ENCODE measurements around the gene FOSL1. TPM values are rescaled to one million over a fixed set of nuclear protein-coding genes. Genes with fewer than 3 reads are reported as not detected.
"Not testable (repeated sequence)": the region's sequence is repeated elsewhere in the genome, so short reads cannot be mapped to it uniquely, and the experiment has no call there.

FOSL1 gene
- total RNA-seq, 4 donors from 2014 or later: 2.9 to 3.9 TPM; not detected in 2

DNA sequence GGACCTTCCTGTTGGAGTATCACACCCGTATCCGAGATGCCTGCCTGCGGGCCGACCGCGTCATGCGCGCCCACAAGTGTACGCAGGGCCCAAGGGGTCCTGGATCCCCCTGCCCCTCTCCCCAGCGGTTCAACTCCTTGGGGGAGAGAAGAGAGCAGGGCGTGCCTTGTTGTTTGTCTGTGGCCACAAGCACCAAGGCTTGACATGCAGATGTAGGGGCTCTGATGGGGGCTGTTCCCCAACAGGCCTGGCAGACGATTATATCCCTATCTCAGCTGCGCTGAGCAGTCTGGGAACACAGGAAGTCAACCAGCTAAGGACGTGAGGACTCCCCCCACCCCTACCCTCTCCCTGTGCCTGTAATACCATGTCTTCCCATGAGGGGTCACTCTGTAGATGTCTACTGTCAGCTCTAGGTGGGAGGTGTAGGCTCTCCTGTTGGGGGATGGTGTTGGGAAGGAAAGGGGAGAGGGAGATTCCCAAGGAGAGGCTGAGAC, 49.1 kb downstream of the FOSL1 start:
- TF ChIP-seq, protein P1, sequence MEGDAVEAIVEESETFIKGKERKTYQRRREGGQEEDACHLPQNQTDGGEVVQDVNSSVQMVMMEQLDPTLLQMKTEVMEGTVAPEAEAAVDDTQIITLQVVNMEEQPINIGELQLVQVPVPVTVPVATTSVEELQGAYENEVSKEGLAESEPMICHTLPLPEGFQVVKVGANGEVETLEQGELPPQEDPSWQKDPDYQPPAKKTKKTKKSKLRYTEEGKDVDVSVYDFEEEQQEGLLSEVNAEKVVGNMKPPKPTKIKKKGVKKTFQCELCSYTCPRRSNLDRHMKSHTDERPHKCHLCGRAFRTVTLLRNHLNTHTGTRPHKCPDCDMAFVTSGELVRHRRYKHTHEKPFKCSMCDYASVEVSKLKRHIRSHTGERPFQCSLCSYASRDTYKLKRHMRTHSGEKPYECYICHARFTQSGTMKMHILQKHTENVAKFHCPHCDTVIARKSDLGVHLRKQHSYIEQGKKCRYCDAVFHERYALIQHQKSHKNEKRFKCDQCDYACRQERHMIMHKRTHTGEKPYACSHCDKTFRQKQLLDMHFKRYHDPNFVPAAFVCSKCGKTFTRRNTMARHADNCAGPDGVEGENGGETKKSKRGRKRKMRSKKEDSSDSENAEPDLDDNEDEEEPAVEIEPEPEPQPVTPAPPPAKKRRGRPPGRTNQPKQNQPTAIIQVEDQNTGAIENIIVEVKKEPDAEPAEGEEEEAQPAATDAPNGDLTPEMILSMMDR (IDR thresholded peaks at IDR 0.05): no peak
- TF ChIP-seq POLR2A (IDR thresholded peaks at IDR 0.05): no peak
- DNase-seq: no peak
- Histone ChIP-seq H3K9me3 (no peaks in the 10 kb centered on the region), H3K27ac (no peak overlapping the region), H3K27me3 (no peaks in the 10 kb centered on the region), H3K4me3 (no peak overlapping the region), H3K4me1 (no peaks in the 10 kb centered on the region), H3K36me3 (no peaks in the 10 kb centered on the region)
- intact Hi-C loops (cut with DNase I; ENCODE audit: low total_unique reads): no loop called here

GRCh38 chr11:65850217-65851082, 49.7 kb downstream of the FOSL1 start:
- H3K27me3 ChIP-seq: no peaks in the 10 kb centered on the region
- H3K4me1 ChIP-seq: no peaks in the 10 kb centered on the region
- TF ChIP-seq, protein P1 (IDR thresholded peaks at IDR 0.05): no peak
- no peak for TF ChIP-seq POLR2A (IDR thresholded peaks at IDR 0.05)
- no peak for DNase-seq
- H3K4me3 ChIP-seq: no peak overlapping the region
- H3K9me3 ChIP-seq: no peaks in the 10 kb centered on the region
- H3K27ac ChIP-seq: no peak overlapping the region
- intact Hi-C loops (cut with DNase I; ENCODE audit: low total_unique reads): no loop called here
- H3K36me3 ChIP-seq: no peaks in the 10 kb centered on the region

DNA sequence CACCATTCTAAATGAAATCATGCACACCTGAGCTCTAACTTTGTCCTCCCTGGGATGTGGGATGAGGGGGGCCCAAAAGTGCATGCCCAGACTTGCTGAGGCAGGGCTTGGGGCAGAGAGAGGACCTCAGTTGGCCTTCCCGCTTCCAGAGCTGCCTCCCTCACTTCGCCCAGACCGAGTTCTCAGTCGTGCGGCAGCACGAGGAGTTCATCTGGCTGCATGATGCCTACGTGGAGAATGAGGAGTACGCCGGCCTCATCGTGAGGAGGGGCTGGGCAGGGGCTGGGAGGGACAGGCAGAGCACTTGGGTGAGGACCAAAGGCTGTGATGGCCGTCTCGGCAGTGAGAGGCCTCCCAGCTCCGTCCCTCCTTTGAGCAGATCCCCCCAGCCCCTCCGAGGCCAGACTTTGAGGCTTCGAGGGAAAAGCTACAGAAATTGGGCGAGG, 50.4 kb downstream of the FOSL1 start:
- H3K9me3 ChIP-seq: no peaks in the 10 kb centered on the region
- H3K4me3 ChIP-seq: no peak overlapping the region
- no peaks in the 10 kb centered on the region for H3K27me3 ChIP-seq
- TF ChIP-seq POLR2A (IDR thresholded peaks at IDR 0.05): no peak
- TF ChIP-seq, protein P1 (IDR thresholded peaks at IDR 0.05): no peak
- DNase-seq: no peak
- H3K36me3 ChIP-seq: no peaks in the 10 kb centered on the region
- no peaks in the 10 kb centered on the region for H3K4me1 ChIP-seq
- H3K27ac ChIP-seq: no peak overlapping the region
- intact Hi-C loops (cut with DNase I; ENCODE audit: low total_unique reads): no loop called here

DNA sequence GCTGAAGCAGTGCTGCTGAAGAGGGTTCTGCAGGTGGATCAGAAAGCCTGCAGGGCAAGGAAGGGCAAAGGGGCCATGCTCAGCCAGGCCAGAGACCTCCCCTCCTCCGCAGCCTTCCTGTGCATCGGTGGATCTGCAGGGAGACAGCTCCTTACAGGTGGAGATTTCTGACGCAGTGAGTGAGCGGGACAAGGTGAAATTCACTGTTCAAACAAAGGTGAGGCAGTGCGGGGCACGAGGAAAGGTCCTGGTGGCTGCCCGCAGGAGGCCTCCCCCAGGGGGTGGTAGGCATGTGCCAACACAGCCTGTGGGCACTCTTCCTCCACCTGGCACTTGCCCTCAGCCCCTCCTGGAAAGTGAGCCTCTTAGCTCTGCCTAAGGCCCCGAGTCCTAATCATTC, 50.8 kb downstream of the FOSL1 start:
- Histone ChIP-seq H3K4me3 (no peak overlapping the region), H3K27me3 (no peaks in the 10 kb centered on the region), H3K4me1 (no peaks in the 10 kb centered on the region), H3K9me3 (no peaks in the 10 kb centered on the region), H3K36me3 (no peaks in the 10 kb centered on the region), H3K27ac (no peak overlapping the region)
- DNase-seq: no peak
- TF ChIP-seq POLR2A (IDR thresholded peaks at IDR 0.05): no peak
- TF ChIP-seq, protein P1 (IDR thresholded peaks at IDR 0.05): no peak
- intact Hi-C loops (cut with DNase I; ENCODE audit: low total_unique reads): no loop called here

- intact Hi-C loops (cut with DNase I; ENCODE audit: low total_unique reads); DNase-seq; H3K4me1 ChIP-seq; H3K27ac ChIP-seq; H3K9me3 ChIP-seq; H3K27me3 ChIP-seq; H3K36me3 ChIP-seq; H3K4me3 ChIP-seq: not testable (repeated sequence)
Measured at GRCh38 chr11:65848693-65849092, 51.5 kb downstream of the FOSL1 start.
